ENCODE measurements around the gene DUSP2. TPM values are rescaled to one million over a fixed set of nuclear protein-coding genes. Genes with fewer than 3 reads are reported as not detected.

The DUSP2 gene
- total RNA-seq, 5 donors from 2014 or later (not counting 1 experiment from before 2014, with no cell fraction given): 37.2 to 437 (median 54.0) TPM

- DNase-seq: peak; percentile 45 to 88 (median 66)
- POLR2A ChIA-PET: interaction anchor here in 1 of 2 donors (0.6 kb wide), 2 partner anchors 228 to 864 kb away, joined by 3 read pairs; no protein-coding TSS in a partner anchor
- Histone ChIP-seq H3K27me3 (replicated peaks in 1 of 2; ENCODE audit: control insufficient read depth in 2 of 2, extremely low read depth in 1 of 2, insufficient read depth in 2 of 2, low read length in 1 of 2) (peaks cover 0 to 53% of the 10 kb centered on the region in 2 experiments), H3K36me3 (ENCODE audit: control insufficient read depth in 2 of 2, extremely low read depth in 1 of 2, insufficient read depth in 1 of 2, low read length in 1 of 2) (no peaks in the 10 kb centered on the region), H3K4me3 (ENCODE audit: control insufficient read depth in 1 of 2, extremely low read depth in 1 of 2, low read length in 1 of 2) (peak within 1 kb of the TSS; percentile 15 to 49), H3K4me1 (ENCODE audit: control insufficient read depth in 1 of 2, extremely low read depth in 1 of 2, insufficient read depth in 2 of 2, low read length in 2 of 2) (peaks cover 3 to 15% of the 10 kb centered on the region in 2 experiments), H3K27ac (ENCODE audit: low read length) (no peak within 1 kb of the TSS), H3K9me3 (no peaks in the 10 kb centered on the region)
- peak within 1 kb of the TSS; percentile 64 to 91 (median 76) for H3K4me3 Mint-ChIP-seq
- peak; percentile 83 to 84 (median 84) for ATAC-seq (replicated peaks in 1 of 4)
- CTCF ChIA-PET: interaction anchor here (0.7 to 2.9 kb wide), 9 partner anchors 10 to 124 kb away, joined by 3 to 11 read pairs (median 4); no protein-coding TSS in a partner anchor
- no peaks in the 10 kb centered on the region for H3K36me3 Mint-ChIP-seq
- no peak within 1 kb of the TSS for H3K27ac Mint-ChIP-seq
- no peaks in the 10 kb centered on the region for H3K9me3 Mint-ChIP-seq
- H3K27me3 Mint-ChIP-seq: peaks cover 17 to 34% of the 10 kb centered on the region in 2 donors
- WGBS (ENCODE audit: insufficient coverage): under 1% methylated on average over 55 of the region's 64 CpGs
- H3K4me1 Mint-ChIP-seq: peaks cover 6 to 23% (median 16%) of the 10 kb centered on the region in 3 donors
These were observed 28.8 kb downstream of the DUSP2 start, which contains the start of gene ADRA2B for GRCh38 chr2:96116424-96116878. TSS of gene ADRA2B (minus strand) at chr2:96116571. CDS start at chr2:96116149, 422 bp downstream.

- Mint-ChIP-seq H3K4me3 (peak overlapping the region; percentile 64 to 91 (median 76)), H3K36me3 (no peaks in the 10 kb centered on the region), H3K9me3 (no peaks in the 10 kb centered on the region), H3K4me1 (peaks cover 6 to 23% (median 16%) of the 10 kb centered on the region in 3 donors), H3K27me3 (peaks cover 11 to 27% of the 10 kb centered on the region in 2 donors), H3K27ac (no peak overlapping the region)
- no peaks in the 10 kb centered on the region for H3K9me3 ChIP-seq
- H3K36me3 ChIP-seq (ENCODE audit: control insufficient read depth in 2 of 2, extremely low read depth in 1 of 2, insufficient read depth in 1 of 2, low read length in 1 of 2): no peaks in the 10 kb centered on the region
- no peak overlapping the region for H3K27ac ChIP-seq (ENCODE audit: low read length)
- POLR2A ChIA-PET: interaction anchor here in 1 of 2 donors (0.6 kb wide), 1 partner anchor 229 kb away, joined by 3 read pairs; no protein-coding TSS in a partner anchor
- 55% methylated on average over 72 of the region's 77 CpGs for WGBS (ENCODE audit: insufficient coverage)
- peak overlapping the region in 1 of 2 donors; percentile 27 for H3K4me3 ChIP-seq (ENCODE audit: control insufficient read depth in 1 of 2, extremely low read depth in 1 of 2, low read length in 1 of 2)
- ATAC-seq (replicated peaks in 1 of 4) (peak in 1 of 4 experiments; percentile 2), DNase-seq (no peak)
- CTCF ChIA-PET: interaction anchor here (0.7 to 2.9 kb wide), 4 partner anchors 15 to 58 kb away, joined by 3 to 11 read pairs (median 4); no protein-coding TSS in a partner anchor
- peaks cover 3 to 15% of the 10 kb centered on the region in 2 experiments for H3K4me1 ChIP-seq (ENCODE audit: control insufficient read depth in 1 of 2, extremely low read depth in 1 of 2, insufficient read depth in 2 of 2, low read length in 2 of 2)
- H3K27me3 ChIP-seq (replicated peaks in 1 of 2; ENCODE audit: control insufficient read depth in 2 of 2, extremely low read depth in 1 of 2, insufficient read depth in 2 of 2, low read length in 1 of 2): peaks cover 0 to 47% of the 10 kb centered on the region in 2 experiments
These were observed 29.4 kb downstream of the DUSP2 start for GRCh38 chr2:96115631-96116423.

- ChIA-PET POLR2A (no interaction called here), CTCF (interaction anchor here in 1 of 2 donors (1.2 kb wide), 1 partner anchor 59 kb away, joined by 3 read pairs; no protein-coding TSS in a partner anchor)
- H3K4me1 Mint-ChIP-seq: peaks cover 6 to 17% (median 16%) of the 10 kb centered on the region in 3 donors
- H3K27me3 ChIP-seq (replicated peaks in 1 of 2; ENCODE audit: control insufficient read depth in 2 of 2, extremely low read depth in 1 of 2, insufficient read depth in 2 of 2, low read length in 1 of 2): peaks cover 0 to 39% of the 10 kb centered on the region in 2 experiments
- H3K36me3 ChIP-seq (ENCODE audit: control insufficient read depth in 2 of 2, extremely low read depth in 1 of 2, insufficient read depth in 1 of 2, low read length in 1 of 2): no peaks in the 10 kb centered on the region
- peaks cover 3 to 21% of the 10 kb centered on the region in 2 donors for H3K27me3 Mint-ChIP-seq
- no peak overlapping the region for H3K27ac Mint-ChIP-seq
- no peak for DNase-seq
- H3K4me3 ChIP-seq (ENCODE audit: control insufficient read depth in 1 of 2, extremely low read depth in 1 of 2, low read length in 1 of 2): no peak overlapping the region
- no peak for ATAC-seq (replicated peaks in 1 of 4)
- H3K9me3 ChIP-seq: no peaks in the 10 kb centered on the region
- peak overlapping the region; percentile 64 to 91 (median 76) for H3K4me3 Mint-ChIP-seq
- H3K9me3 Mint-ChIP-seq: no peaks in the 10 kb centered on the region
- WGBS (ENCODE audit: insufficient coverage): 93% methylated on average over 23 of the region's 24 CpGs
- peaks cover 3 to 15% of the 10 kb centered on the region in 2 experiments for H3K4me1 ChIP-seq (ENCODE audit: control insufficient read depth in 1 of 2, extremely low read depth in 1 of 2, insufficient read depth in 2 of 2, low read length in 2 of 2)
- no peaks in the 10 kb centered on the region for H3K36me3 Mint-ChIP-seq
- H3K27ac ChIP-seq (ENCODE audit: low read length): no peak overlapping the region
These were observed 30.2 kb downstream of the DUSP2 start for GRCh38 chr2:96114903-96115581.

GRCh38 chr2:96114546-96114902 lies 30.7 kb downstream of the DUSP2 start:
- Mint-ChIP-seq H3K4me1 (peaks cover 6 to 16% (median 16%) of the 10 kb centered on the region in 3 donors), H3K27me3 (peaks cover 0 to 16% of the 10 kb centered on the region in 2 donors), H3K27ac (no peak overlapping the region), H3K9me3 (no peaks in the 10 kb centered on the region), H3K36me3 (no peaks in the 10 kb centered on the region), H3K4me3 (peak overlapping the region in 1 of 3 donors; percentile 13)
- Histone ChIP-seq H3K36me3 (ENCODE audit: control insufficient read depth in 2 of 2, extremely low read depth in 1 of 2, insufficient read depth in 1 of 2, low read length in 1 of 2) (no peaks in the 10 kb centered on the region), H3K4me1 (ENCODE audit: control insufficient read depth in 1 of 2, extremely low read depth in 1 of 2, insufficient read depth in 2 of 2, low read length in 2 of 2) (peaks cover 3 to 15% of the 10 kb centered on the region in 2 experiments), H3K27me3 (replicated peaks in 1 of 2; ENCODE audit: control insufficient read depth in 2 of 2, extremely low read depth in 1 of 2, insufficient read depth in 2 of 2, low read length in 1 of 2) (peaks cover 0 to 34% of the 10 kb centered on the region in 2 experiments), H3K4me3 (ENCODE audit: control insufficient read depth in 1 of 2, extremely low read depth in 1 of 2, low read length in 1 of 2) (no peak overlapping the region), H3K9me3 (no peaks in the 10 kb centered on the region), H3K27ac (ENCODE audit: low read length) (no peak overlapping the region)
- POLR2A ChIA-PET: no interaction called here
- DNase-seq (no peak), ATAC-seq (replicated peaks in 1 of 4) (no peak)
- CTCF ChIA-PET: no interaction called here
- WGBS (ENCODE audit: insufficient coverage): 95% methylated on average over 11 of the region's 13 CpGs

- WGBS (ENCODE audit: insufficient coverage): 92% methylated on average over 11 of the region's 17 CpGs
- H3K36me3 Mint-ChIP-seq: no peaks in the 10 kb centered on the region
- Histone ChIP-seq H3K36me3 (ENCODE audit: control insufficient read depth in 2 of 2, extremely low read depth in 1 of 2, insufficient read depth in 1 of 2, low read length in 1 of 2) (no peaks in the 10 kb centered on the region), H3K27me3 (replicated peaks in 1 of 2; ENCODE audit: control insufficient read depth in 2 of 2, extremely low read depth in 1 of 2, insufficient read depth in 2 of 2, low read length in 1 of 2) (peaks cover 0 to 32% of the 10 kb centered on the region in 2 experiments), H3K4me1 (ENCODE audit: control insufficient read depth in 1 of 2, extremely low read depth in 1 of 2, insufficient read depth in 2 of 2, low read length in 2 of 2) (peaks cover 3 to 15% of the 10 kb centered on the region in 2 experiments), H3K9me3 (no peaks in the 10 kb centered on the region), H3K4me3 (ENCODE audit: control insufficient read depth in 1 of 2, extremely low read depth in 1 of 2, low read length in 1 of 2) (no peak overlapping the region), H3K27ac (ENCODE audit: low read length) (no peak overlapping the region)
- H3K9me3 Mint-ChIP-seq: no peaks in the 10 kb centered on the region
- H3K27ac Mint-ChIP-seq: no peak overlapping the region
- POLR2A ChIA-PET: no interaction called here
- no peak overlapping the region for H3K4me3 Mint-ChIP-seq
- CTCF ChIA-PET: interaction anchor here in 1 of 2 donors (0.8 to 1.1 kb wide), 2 partner anchors 61 to 121 kb away, joined by 4 to 5 read pairs; no protein-coding TSS in a partner anchor
- peaks cover 6 to 16% (median 16%) of the 10 kb centered on the region in 3 donors for H3K4me1 Mint-ChIP-seq
- DNase-seq (no peak), ATAC-seq (replicated peaks in 1 of 4) (no peak)
- H3K27me3 Mint-ChIP-seq: peaks cover 0 to 11% of the 10 kb centered on the region in 2 donors
These were observed 31.3 kb downstream of the DUSP2 start for GRCh38 chr2:96113951-96114350.

GRCh38 chr2:96113367-96113677 lies 31.9 kb downstream of the DUSP2 start:
- Histone ChIP-seq H3K27me3 (replicated peaks in 1 of 2; ENCODE audit: control insufficient read depth in 2 of 2, extremely low read depth in 1 of 2, insufficient read depth in 2 of 2, low read length in 1 of 2) (peaks cover 0 to 32% of the 10 kb centered on the region in 2 experiments), H3K27ac (ENCODE audit: low read length) (no peak overlapping the region), H3K4me3 (ENCODE audit: control insufficient read depth in 1 of 2, extremely low read depth in 1 of 2, low read length in 1 of 2) (no peak overlapping the region), H3K36me3 (ENCODE audit: control insufficient read depth in 2 of 2, extremely low read depth in 1 of 2, insufficient read depth in 1 of 2, low read length in 1 of 2) (no peaks in the 10 kb centered on the region), H3K9me3 (no peaks in the 10 kb centered on the region), H3K4me1 (ENCODE audit: control insufficient read depth in 1 of 2, extremely low read depth in 1 of 2, insufficient read depth in 2 of 2, low read length in 2 of 2) (peaks cover 3 to 15% of the 10 kb centered on the region in 2 experiments)
- Mint-ChIP-seq H3K36me3 (no peaks in the 10 kb centered on the region), H3K4me3 (peak overlapping the region in 1 of 3 donors; percentile 2), H3K27ac (no peak overlapping the region), H3K27me3 (peaks cover 0 to 9% of the 10 kb centered on the region in 2 donors), H3K9me3 (no peaks in the 10 kb centered on the region), H3K4me1 (peaks cover 6 to 16% (median 16%) of the 10 kb centered on the region in 3 donors)
- ATAC-seq (replicated peaks in 1 of 4): no peak
- CTCF ChIA-PET: interaction anchor here in 1 of 2 donors (0.8 to 1.1 kb wide), 2 partner anchors 62 to 121 kb away, joined by 4 to 5 read pairs; no protein-coding TSS in a partner anchor
- POLR2A ChIA-PET: no interaction called here
- DNase-seq: peak in 1 of 35 experiments; percentile 26
- WGBS (ENCODE audit: insufficient coverage): 91% methylated on average over 3 of the region's 7 CpGs
